ENCODE results near the gene GRM8.

DNA sequence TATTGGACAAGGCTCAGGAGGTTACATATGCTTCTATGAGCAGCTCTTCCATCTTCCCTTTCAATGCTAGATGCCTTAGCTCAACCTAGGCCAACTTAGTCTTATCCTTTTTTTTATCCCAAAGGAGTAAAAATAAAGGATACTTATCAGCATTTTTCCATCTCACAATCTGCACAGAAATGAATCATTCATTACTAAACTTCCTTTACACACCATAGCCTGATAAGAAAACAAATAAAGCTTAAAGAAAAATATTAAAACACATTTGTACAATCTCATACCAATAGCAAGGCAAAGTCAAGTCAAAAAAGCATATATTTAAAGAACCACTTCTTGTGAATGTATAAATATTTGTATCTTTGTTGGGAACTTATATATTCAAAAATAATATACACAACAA is 407.4 kb downstream of the GRM8 start:
- no peak for TF ChIP-seq POLR2A (IDR thresholded peaks at IDR 0.05; ENCODE audit: low read depth, low read length)
- no peak for TF ChIP-seq POLR2AphosphoS5 (IDR thresholded peaks at IDR 0.05; ENCODE audit: low read depth, low read length)

Data from GM12892 (cell line).